GM12878 (cell line): ENCODE data around the gene ZNF174. TPM values are rescaled to one million over a fixed set of nuclear protein-coding genes. Genes with fewer than 3 reads are reported as not detected.

Experiments
- ATAC-seq: fragments of 200-7000 bp; cut with Tn5 transposase; 3 replicates; pipeline ENCODE4 v1.9.1; 2020; ENCODE audit warnings: mild to moderate bottlenecking, moderate library complexity
- BruUV-seq: library from RNA; stranded (reverse); fragments of 400-500 nt; replicated peaks from 2 replicates; lab custom pipeline; 2021; lab: Mats Ljungman, UMichigan
- CTCF ChIA-PET: fragments of 300-600 bp; sonication (Branson Sonifier 250); formaldehyde crosslinking; extraction: SDS; loops from one replicate; lab custom pipeline; 2021; ENCODE audit warnings: inconsistent platforms; lab: Yijun Ruan, JAX
- POLR2A ChIA-PET: fragments of 350-600 bp; formaldehyde crosslinking; extraction: SDS; loops from one replicate; lab custom pipeline; 2021; ENCODE audit warnings: inconsistent platforms; lab: Charles Lee
- RAD21 ChIA-PET: fragments of 300-600 bp; sonication (Branson Sonifier 250); formaldehyde crosslinking; loops from one replicate; lab custom pipeline; 2023; ENCODE audit warnings: antibody characterized with exemption; ENCODE audit not compliant: unreplicated experiment; lab: Charles Lee
- SMC1A ChIA-PET: fragments of 300-600 bp; sonication (Branson Sonifier 250); formaldehyde crosslinking; loops from one replicate; lab custom pipeline; 2023; ENCODE audit not compliant: unreplicated experiment, uncharacterized antibody; lab: Charles Lee
- DNase-seq: peaks from one replicate; pipeline ENCODE4 v3.0.0-alpha.2; 2011; ENCODE audit warnings: low read depth, low spot score
- FAIRE-seq: peaks from 3 replicates; lab custom pipeline; 2011; peaks lifted over from hg19 to GRCh38; lab: Jason Lieb, UNC
- H2AFZ ChIP-seq: 2 replicates; pipeline ENCODE4 v1.6.0; 2011; ENCODE audit warnings: low read depth, low read length, control low read depth; ENCODE audit not compliant: control insufficient read depth
- H3K27ac ChIP-seq: 2 replicates; pipeline ENCODE4 v1.5.1; 2011; ENCODE audit warnings: control low read depth; ENCODE audit not compliant: control insufficient read depth, insufficient read depth
- H3K27me3 ChIP-seq, 2 experiments: replicated peaks in 1 of 2; 2 replicates each; pipeline versions ENCODE4 v1.6.0 to v1.6.1; 2011; ENCODE audit warnings: low read length in 1 of 2; ENCODE audit not compliant: control insufficient read depth in 2 of 2, insufficient read depth in 2 of 2
- H3K36me3 ChIP-seq, 2 experiments: 2 replicates each; pipeline ENCODE4 v1.5.1; 2011; ENCODE audit warnings: low read length in 1 of 2; ENCODE audit not compliant: control insufficient read depth in 2 of 2, insufficient read depth in 2 of 2
- H3K4me1 ChIP-seq: 2 replicates; pipeline ENCODE4 v1.6.1; 2011; ENCODE audit warnings: mild to moderate bottlenecking, low read length, moderate library complexity, mixed read lengths; ENCODE audit not compliant: control insufficient read depth, insufficient read depth
- H3K4me2 ChIP-seq: 2 replicates; pipeline ENCODE4 v1.6.0; 2011; ENCODE audit warnings: control low read depth; ENCODE audit not compliant: control insufficient read depth, insufficient read depth
- H3K4me3 ChIP-seq: fragments of 200-600 bp; sonication (generic); 2 replicates; pipeline ENCODE4 v1.5.1; 2016
- H3K79me2 ChIP-seq: 2 replicates; pipeline ENCODE4 v1.6.0; 2011; ENCODE audit warnings: low read length; ENCODE audit not compliant: control insufficient read depth, insufficient read depth
- H3K9ac ChIP-seq: 2 replicates; pipeline ENCODE4 v1.8.0; 2011; ENCODE audit warnings: low read length, control low read depth, mixed read lengths; ENCODE audit not compliant: control insufficient read depth, insufficient read depth
- H3K9me3 ChIP-seq: replicated peaks from 3 replicates; pipeline ENCODE4 v1.5.1; 2011; ENCODE audit warnings: mild to moderate bottlenecking, low read length; ENCODE audit not compliant: control insufficient read depth, insufficient read depth
- H4K20me1 ChIP-seq: 2 replicates; pipeline ENCODE4 v1.6.0; 2011; ENCODE audit not compliant: control insufficient read depth, insufficient read depth
- BCL3 ChIP-seq: IDR thresholded peaks from 2 replicates; pipeline ENCODE4 v1.6.1; 2011; ENCODE audit warnings: borderline replicate concordance, low read depth, mild to moderate bottlenecking, moderate library complexity, low read length; ENCODE audit not compliant: insufficient read depth, poor library complexity, severe bottlenecking
- HDAC2 ChIP-seq: fragments of 200-600 bp; sonication (generic); IDR thresholded peaks from 2 replicates; pipeline ENCODE4 v1.6.1; 2017
- NR2F1 ChIP-seq: fragments of 450-650 bp; conservative IDR thresholded peaks from 2 replicates; pipeline ENCODE4 v1.6.1; 2017; ENCODE audit warnings: mild to moderate bottlenecking
- NRF1 ChIP-seq: conservative IDR thresholded peaks from 2 replicates; pipeline ENCODE4 v1.6.1; 2011; ENCODE audit warnings: mild to moderate bottlenecking, low read depth, low read length, improper control_type of control experiment
- PAX5 ChIP-seq: IDR thresholded peaks from 2 replicates; pipeline ENCODE4 v1.6.1; 2011; ENCODE audit warnings: low read depth, low read length, borderline replicate concordance
- PAX8 ChIP-seq: fragments of 450-650 bp; IDR thresholded peaks from 2 replicates; pipeline ENCODE4 v1.6.1; 2017; ENCODE audit warnings: mild to moderate bottlenecking, moderate library complexity
- RUNX3 ChIP-seq: IDR thresholded peaks from 2 replicates; pipeline ENCODE4 v1.6.1; 2012; ENCODE audit warnings: low read length, inconsistent platforms
- SIX5 ChIP-seq: IDR thresholded peaks from 2 replicates; pipeline ENCODE4 v1.6.1; 2011; ENCODE audit warnings: mild to moderate bottlenecking, low read depth, low read length, moderate library complexity; ENCODE audit not compliant: severe bottlenecking
- SMARCA5 ChIP-seq: fragments of 450-650 bp; IDR thresholded peaks from 2 replicates; pipeline ENCODE4 v1.6.1; 2017; ENCODE audit warnings: mild to moderate bottlenecking
- SPI1 ChIP-seq: IDR thresholded peaks from 2 replicates; pipeline ENCODE4 v1.6.1; 2011; ENCODE audit warnings: low read depth, mild to moderate bottlenecking, low read length, moderate library complexity, borderline replicate concordance; ENCODE audit not compliant: insufficient read depth
- ZNF24 ChIP-seq: fragments of 450-650 bp; IDR thresholded peaks from 2 replicates; pipeline ENCODE4 v1.6.1; 2017; ENCODE audit warnings: antibody characterized with exemption, mild to moderate bottlenecking
- WGBS: methylation state at CpG from one replicate; pipeline ENCODE4 v1.1.6; 2016; ENCODE audit warnings: low lambda C conversion rate; ENCODE audit not compliant: insufficient replicate concordance, insufficient coverage; ENCODE audit errors: missing lambda C conversion rate; 5-methylcytosine and 5-hydroxymethylcytosine counted together
- in situ Hi-C: fragments of 300-500 bp; cut with MboI; formaldehyde crosslinking; loops from 9 replicates; pipeline ENCODE4 v1.14.3; 2018; ENCODE audit warnings: mixed read lengths
- intact Hi-C: fragments of 100-400 bp; cut with micrococcal nuclease; formaldehyde crosslinking; loops from one replicate; pipeline ENCODE4 v1.14.2; 2022; ENCODE audit not compliant: unreplicated experiment
- polyA plus RNA-seq, 11 experiments: library from polyadenylated mRNA; depleted of rRNA in 4 of 11; unstranded in 6 of 11; stranded (reverse) in 5 of 11; fragments of >200 nt; fragmentation: Nextera tagmentation in 4 of 11; fragmentation: Illumina TruSeq in 1 of 11; extraction: Ambion mirVana in 4 of 11; extraction: Trizol in 1 of 11; gene quantifications; 1 replicate in 1 of 11; 2 replicates in 10 of 11; pipeline versions ENCODE4 v1.2.1 to v1.2.3, GENCODE V29; 2011 to 2016; ENCODE audit warnings: inconsistent platforms in 2 of 11, missing spikeins in 2 of 11, low read depth in 1 of 11
- total RNA-seq, 4 experiments: library from RNA; depleted of rRNA in 3 of 4; stranded (reverse); fragments of >200 nt in 3 of 4; fragmentation: Illumina TruSeq in 1 of 4; extraction: Trizol in 1 of 4; gene quantifications; 2 replicates each; pipeline versions ENCODE4 v1.2.1 to v1.2.3, GENCODE V29; 2013 to 2021

Gene ZNF174
- total and polyA plus RNA-seq, 10 of the 15 experiments (the other 5 are each of a cell fraction or from before 2014, with no cell fraction given): 3.0 to 14.3 (median 10.1) TPM

DNA sequence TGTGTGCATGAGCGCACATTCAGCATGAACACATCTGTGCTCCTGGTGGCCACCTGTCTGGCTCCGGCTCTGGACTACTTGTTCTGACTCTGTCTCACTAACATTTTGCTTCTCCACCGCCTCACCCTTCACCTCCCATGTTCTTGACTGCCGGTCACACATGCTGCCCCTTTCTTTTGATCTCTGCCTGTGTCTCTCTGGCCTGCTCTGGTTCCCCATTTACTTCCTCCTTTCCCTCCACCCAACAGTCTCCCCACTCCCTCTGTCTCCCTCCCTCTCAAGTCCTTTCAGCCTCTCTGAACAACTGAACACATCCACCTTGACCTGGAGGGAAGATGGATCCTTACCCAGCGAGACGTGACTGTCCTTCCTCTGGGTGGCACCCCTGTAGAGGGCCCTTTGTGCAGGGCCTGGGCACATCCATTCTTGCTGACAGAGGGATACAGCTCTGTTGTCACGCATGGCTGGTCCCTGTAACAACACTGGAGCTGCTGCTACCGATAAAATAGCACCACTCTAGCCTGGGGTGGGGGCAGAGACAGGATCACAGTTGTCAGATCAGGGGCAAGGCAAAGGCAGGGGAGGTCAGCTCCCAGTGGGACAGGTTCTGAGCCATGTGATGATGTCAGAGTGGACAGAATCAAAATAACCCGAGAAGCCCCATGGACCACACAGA lies 11.2 kb upstream of the ZNF174 start:
- no peaks in the 10 kb centered on the region for H4K20me1 ChIP-seq
- H3K9me3 ChIP-seq: peaks cover 31% of the 10 kb centered on the region; the same call in 2 of the 3 replicates
- no peaks in the 10 kb centered on the region for H3K4me1 ChIP-seq
- FAIRE-seq (no peak), ATAC-seq (no peak), DNase-seq (no peak)
- no peak overlapping the region for H3K4me2 ChIP-seq
- ChIA-PET POLR2A (interaction anchor here (1.2 kb wide), 1 partner anchor 12 kb away, joined by 3 read pairs; the partner anchor contains the start of gene ZNF174), SMC1A (no interaction called here), RAD21 (no interaction called here), CTCF (no interaction called here)
- no peak overlapping the region for H3K27ac ChIP-seq
- in situ Hi-C loops (no loop called here), intact Hi-C loops (no loop called here)
- BruUV-seq: no TSS peak
- H2AFZ ChIP-seq: no peak overlapping the region
- H3K4me3 ChIP-seq: no peak overlapping the region
- H3K27me3 ChIP-seq: no peaks in the 10 kb centered on the region
- no peak overlapping the region for H3K9ac ChIP-seq
- peak; percentile 84; the same call in 1 of the 2 replicates for TF ChIP-seq PAX5
- TF ChIP-seq NRF1: no peak
- WGBS: 79% methylated on average over 9 of the region's 9 CpGs
- peaks cover 8 to 15% of the 10 kb centered on the region in 2 experiments for H3K36me3 ChIP-seq
- H3K79me2 ChIP-seq: no peaks in the 10 kb centered on the region

DNA sequence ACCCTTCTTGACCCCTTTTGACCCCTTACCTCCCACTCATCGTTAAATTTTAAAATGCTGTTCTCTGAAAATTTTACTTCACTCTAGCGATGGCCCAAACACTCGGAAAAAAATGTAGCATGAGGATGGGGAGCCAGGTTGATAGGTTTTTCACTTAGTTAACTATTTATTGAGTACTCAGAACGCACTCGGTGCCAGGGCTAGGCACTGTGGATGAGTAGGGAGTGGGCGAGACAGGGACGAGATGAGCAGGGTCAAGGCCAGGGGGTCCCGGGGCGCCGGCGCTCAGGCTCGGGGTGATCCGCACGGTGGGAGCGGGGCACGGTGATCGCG lies 603 bp upstream of the ZNF174 start:
- CTCF ChIA-PET: interaction anchor here (0.5 to 2.0 kb wide), 6 partner anchors 17 to 249 kb away, joined by 3 to 4 read pairs (median 4); partner anchors contain the start of genes NAA60 and ZNF263
- Histone ChIP-seq H3K27me3 (no peaks in the 10 kb centered on the region), H3K9me3 (peaks cover 23% of the 10 kb centered on the region), H3K36me3 (peaks cover 0 to 18% of the 10 kb centered on the region in 2 experiments; a peak in 2 of 4 replicates), H3K4me3 (peak overlapping the region; percentile 93), H2AFZ (peak overlapping the region; percentile 67), H3K79me2 (peaks cover 13% of the 10 kb centered on the region), H3K4me2 (peak overlapping the region; percentile 80), H3K27ac (peak overlapping the region; percentile 71), H4K20me1 (no peaks in the 10 kb centered on the region), H3K4me1 (peaks cover 4% of the 10 kb centered on the region; the same call in 1 of the 2 replicates), H3K9ac (peak overlapping the region; percentile 77)
- RAD21 ChIA-PET: interaction anchor here (0.7 to 1.9 kb wide), 4 partner anchors 43 to 118 kb away, joined by 4 to 6 read pairs (median 4); partner anchors contain the start of genes NAA60, ZNF263 and ZNF597
- ATAC-seq: no peak
- DNase-seq: no peak
- SMC1A ChIA-PET: interaction anchor here (0.8 to 2.6 kb wide), 7 partner anchors 9 to 136 kb away, joined by 3 to 11 read pairs (median 3); partner anchors contain the start of genes NAA60 and ZNF597
- in situ Hi-C loops: no loop called here
- BruUV-seq: TSS peak; percentile 77
- FAIRE-seq: no peak
- intact Hi-C loops: loop anchor here (10.0 kb wide), 2 partner anchors 104 to 116 kb away; partner anchors contain the start of genes CLUAP1 and ZNF263
- 1% methylated on average over 18 of the region's 18 CpGs for WGBS
- POLR2A ChIA-PET: interaction anchor here (0.6 to 2.0 kb wide), 8 partner anchors 8 to 136 kb away, joined by 3 to 9 read pairs (median 3); partner anchors contain the start of genes NAA60 and ZNF597
- TF ChIP-seq SIX5 (no peak), PAX8 (no peak), BCL3 (no peak), SPI1 (no peak), HDAC2 (no peak), RUNX3 (0 out of 2 replicates have a peak, but pooled peaks have one; percentile 2), ZNF24 (no peak), NR2F1 (peak; percentile 66), SMARCA5 (0 out of 2 replicates have a peak, but pooled peaks have one; percentile 3)
